Endodermal cell (in vitro differentiated cells): ENCODE data around the gene SGCE. TPM values are rescaled to one million over a fixed set of nuclear protein-coding genes. Genes with fewer than 3 reads are reported as not detected.

Source experiments
- DNase-seq: peaks from one replicate; pipeline ENCODE4 v3.0.0-alpha.2; 2017
- H3K27ac ChIP-seq: 2 replicates; pipeline ENCODE4 v1.5.1; 2013; ENCODE audit warnings: mild to moderate bottlenecking, low read depth, low read length, moderate library complexity
- H3K27me3 ChIP-seq: 2 replicates; pipeline ENCODE4 v1.6.1; 2013; ENCODE audit warnings: mild to moderate bottlenecking, low read length, moderate library complexity; ENCODE audit not compliant: insufficient read depth, control insufficient read depth, poor library complexity, severe bottlenecking
- H3K36me3 ChIP-seq: 2 replicates; pipeline ENCODE4 v1.7.0; 2013; ENCODE audit warnings: mild to moderate bottlenecking, low read length, moderate library complexity; ENCODE audit not compliant: control insufficient read depth, insufficient read depth
- H3K4me1 ChIP-seq: one replicate; pipeline ENCODE4 v1.7.0; 2013; ENCODE audit warnings: low read length; ENCODE audit not compliant: control insufficient read depth, insufficient read depth
- H3K4me3 ChIP-seq: 2 replicates; pipeline ENCODE4 v1.5.1; 2013; ENCODE audit warnings: mild to moderate bottlenecking, low read length, moderate library complexity
- H3K9ac ChIP-seq: 2 replicates; pipeline ENCODE4 v1.6.1; 2013; ENCODE audit warnings: mild to moderate bottlenecking, low read length, moderate library complexity; ENCODE audit not compliant: poor library complexity, severe bottlenecking; ENCODE audit errors: extremely low read depth
- H3K9me3 ChIP-seq: 2 replicates; pipeline ENCODE4 v1.6.1; 2013; ENCODE audit warnings: mild to moderate bottlenecking, low read length, moderate library complexity; ENCODE audit not compliant: control insufficient read depth
- H3K27ac Mint-ChIP-seq: 2 replicates; pipeline ENCODE4 v1.8.0; 2020; ENCODE audit warnings: mixed read lengths
- H3K27me3 Mint-ChIP-seq: 2 replicates; pipeline ENCODE4 v1.8.0; 2021; ENCODE audit warnings: mild to moderate bottlenecking, mixed read lengths; ENCODE audit not compliant: insufficient read depth
- H3K36me3 Mint-ChIP-seq: 2 replicates; pipeline ENCODE4 v1.8.0; 2020; ENCODE audit warnings: low read depth, mixed read lengths
- H3K4me1 Mint-ChIP-seq: 2 replicates; pipeline ENCODE4 v1.8.0; 2020; ENCODE audit warnings: mixed read lengths
- H3K4me3 Mint-ChIP-seq: 2 replicates; pipeline ENCODE4 v1.8.0; 2020; ENCODE audit warnings: mild to moderate bottlenecking, moderate library complexity, mixed read lengths
- H3K9me3 Mint-ChIP-seq: 2 replicates; pipeline ENCODE4 v1.8.0; 2020; ENCODE audit warnings: mild to moderate bottlenecking, mixed read lengths
- WGBS, 2 experiments: methylation state at CpG; one replicate each; pipeline versions ENCODE4 v1.1.5 to v1.1.7; 2013; ENCODE audit warnings: missing lambda C conversion rate in 2 of 2, mixed read lengths in 1 of 2; ENCODE audit not compliant: insufficient coverage in 1 of 2, insufficient read length in 1 of 2; 5-methylcytosine and 5-hydroxymethylcytosine counted together
- total RNA-seq, 2 donors: library from RNA; stranded (reverse); fragmentation: NEBNext Ultra II Directional in 1 of 2; extraction: Animal tissue kit (Norgen Biotek cat#: 25700) in 1 of 2; gene quantifications; 2 replicates in 1 of 2; 3 replicates in 1 of 2; pipeline ENCODE4 v1.2.1, GENCODE V29; 2021
- TF ChIP-seq, protein P1 (sequence below): fragments of 200-600 bp; sonication (generic); conservative IDR thresholded peaks from 2 replicates; pipeline ENCODE4 v1.5.0; 2021; ENCODE audit warnings: antibody characterized with exemption, mild to moderate bottlenecking

SGCE gene
- total RNA-seq, 2 donors from 2014 or later = 40.9 to 45.9 TPM

DNA sequence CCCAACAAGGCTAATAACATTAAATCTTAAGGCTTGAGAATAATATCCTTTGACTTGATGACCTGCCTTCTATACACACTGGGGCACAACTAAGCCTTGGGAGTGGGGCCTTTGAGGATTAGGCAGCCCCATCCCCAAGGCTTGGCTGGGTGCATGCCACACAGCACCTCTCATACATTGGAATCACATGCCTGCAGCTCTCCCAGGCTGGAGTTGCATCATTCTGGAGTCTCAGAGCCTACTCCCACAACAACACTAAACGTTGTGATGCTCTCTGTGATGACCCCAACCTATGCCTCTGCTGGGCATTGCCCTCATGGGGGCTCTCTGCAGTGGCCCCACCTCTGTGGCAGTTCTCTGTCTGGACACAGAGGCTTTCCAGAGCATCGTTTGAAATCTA lies 31.9 kb upstream of the SGCE start:
- H3K4me1 ChIP-seq = no peaks in the 10 kb centered on the region
- no peaks in the 10 kb centered on the region for H3K9me3 Mint-ChIP-seq
- no peak overlapping the region for H3K4me3 ChIP-seq
- H3K4me3 Mint-ChIP-seq = no peak overlapping the region
- no peaks in the 10 kb centered on the region for H3K27me3 Mint-ChIP-seq
- no peaks in the 10 kb centered on the region for H3K4me1 Mint-ChIP-seq
- TF ChIP-seq, protein P1, sequence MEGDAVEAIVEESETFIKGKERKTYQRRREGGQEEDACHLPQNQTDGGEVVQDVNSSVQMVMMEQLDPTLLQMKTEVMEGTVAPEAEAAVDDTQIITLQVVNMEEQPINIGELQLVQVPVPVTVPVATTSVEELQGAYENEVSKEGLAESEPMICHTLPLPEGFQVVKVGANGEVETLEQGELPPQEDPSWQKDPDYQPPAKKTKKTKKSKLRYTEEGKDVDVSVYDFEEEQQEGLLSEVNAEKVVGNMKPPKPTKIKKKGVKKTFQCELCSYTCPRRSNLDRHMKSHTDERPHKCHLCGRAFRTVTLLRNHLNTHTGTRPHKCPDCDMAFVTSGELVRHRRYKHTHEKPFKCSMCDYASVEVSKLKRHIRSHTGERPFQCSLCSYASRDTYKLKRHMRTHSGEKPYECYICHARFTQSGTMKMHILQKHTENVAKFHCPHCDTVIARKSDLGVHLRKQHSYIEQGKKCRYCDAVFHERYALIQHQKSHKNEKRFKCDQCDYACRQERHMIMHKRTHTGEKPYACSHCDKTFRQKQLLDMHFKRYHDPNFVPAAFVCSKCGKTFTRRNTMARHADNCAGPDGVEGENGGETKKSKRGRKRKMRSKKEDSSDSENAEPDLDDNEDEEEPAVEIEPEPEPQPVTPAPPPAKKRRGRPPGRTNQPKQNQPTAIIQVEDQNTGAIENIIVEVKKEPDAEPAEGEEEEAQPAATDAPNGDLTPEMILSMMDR = no peak
- H3K36me3 Mint-ChIP-seq = no peaks in the 10 kb centered on the region
- H3K36me3 ChIP-seq = no peaks in the 10 kb centered on the region
- no peaks in the 10 kb centered on the region for H3K27me3 ChIP-seq
- no peak for DNase-seq
- H3K27ac ChIP-seq = no peak overlapping the region
- H3K9ac ChIP-seq = no peak overlapping the region
- no peaks in the 10 kb centered on the region for H3K9me3 ChIP-seq
- WGBS, 2 experiments = 79 to 100% methylated on average over 1 to 2 of the region's 2 CpGs
- H3K27ac Mint-ChIP-seq = no peak overlapping the region

DNA sequence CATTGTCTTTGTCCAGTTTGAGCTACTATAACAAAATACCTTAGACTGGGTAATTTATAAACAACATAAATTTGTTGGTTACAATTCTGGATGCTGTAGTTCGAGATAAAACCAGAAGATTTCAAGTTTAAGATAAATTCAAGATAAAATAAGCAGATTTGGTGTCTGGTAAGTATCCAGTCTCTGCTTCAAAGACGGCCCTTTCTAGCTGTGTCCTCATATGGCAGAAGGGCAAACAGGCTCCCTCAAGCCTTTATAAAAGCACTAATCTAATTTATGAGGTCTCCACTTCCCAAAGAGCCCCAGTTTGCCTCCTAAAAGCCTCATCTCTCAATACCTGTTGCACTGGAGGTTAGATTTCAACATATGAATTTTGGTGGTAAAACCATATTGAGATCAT lies 31.1 kb upstream of the SGCE start:
- no peaks in the 10 kb centered on the region for H3K36me3 Mint-ChIP-seq
- H3K4me1 Mint-ChIP-seq = no peaks in the 10 kb centered on the region
- Histone ChIP-seq H3K27me3 (no peaks in the 10 kb centered on the region), H3K9ac (no peak overlapping the region), H3K27ac (no peak overlapping the region), H3K36me3 (no peaks in the 10 kb centered on the region), H3K4me3 (no peak overlapping the region), H3K9me3 (no peaks in the 10 kb centered on the region), H3K4me1 (no peaks in the 10 kb centered on the region)
- H3K27ac Mint-ChIP-seq = no peak overlapping the region
- H3K9me3 Mint-ChIP-seq = no peaks in the 10 kb centered on the region
- no peaks in the 10 kb centered on the region for H3K27me3 Mint-ChIP-seq
- DNase-seq = no peak
- TF ChIP-seq, protein P1 = no peak
- WGBS, 2 experiments = 93% methylated on average over 2 of the region's 2 CpGs; no CpG with 5 or more reads in 1 of the 2 experiments
- H3K4me3 Mint-ChIP-seq = no peak overlapping the region

DNA sequence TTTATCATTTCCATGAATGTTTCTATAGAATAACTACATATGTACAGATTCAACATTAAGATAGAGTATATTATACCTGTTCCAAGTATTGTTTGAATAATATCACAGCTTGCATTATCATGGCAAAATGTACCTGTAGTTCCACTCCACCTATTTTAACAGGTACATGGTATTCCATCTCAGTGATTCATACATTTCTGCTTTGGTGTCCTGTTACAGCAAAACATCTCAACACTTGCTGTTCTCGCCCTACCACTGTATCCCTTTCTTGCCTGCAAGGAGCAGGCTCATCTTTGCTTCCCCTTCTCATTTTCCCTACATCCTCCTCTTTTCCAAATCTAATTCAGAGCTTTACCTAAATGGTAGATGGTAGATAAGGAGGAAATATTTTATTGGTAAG lies 27.1 kb upstream of the SGCE start:
- DNase-seq = no peak
- Histone ChIP-seq H3K9ac (no peak overlapping the region), H3K27me3 (no peaks in the 10 kb centered on the region), H3K27ac (no peak overlapping the region), H3K36me3 (no peaks in the 10 kb centered on the region), H3K9me3 (no peaks in the 10 kb centered on the region), H3K4me1 (no peaks in the 10 kb centered on the region), H3K4me3 (no peak overlapping the region)
- WGBS, 2 experiments = 87 to 100% methylated on average over 1 of the region's 1 CpG
- H3K27me3 Mint-ChIP-seq = no peaks in the 10 kb centered on the region
- H3K9me3 Mint-ChIP-seq = no peaks in the 10 kb centered on the region
- TF ChIP-seq, protein P1 = no peak
- H3K4me3 Mint-ChIP-seq = no peak overlapping the region
- no peak overlapping the region for H3K27ac Mint-ChIP-seq
- no peaks in the 10 kb centered on the region for H3K4me1 Mint-ChIP-seq
- no peaks in the 10 kb centered on the region for H3K36me3 Mint-ChIP-seq
